ENCODE measurements around the gene DYSF.

GRCh38 chr2:71608034-71608433, 154.7 kb downstream of the DYSF start:
- TF ChIP-seq, protein P1, sequence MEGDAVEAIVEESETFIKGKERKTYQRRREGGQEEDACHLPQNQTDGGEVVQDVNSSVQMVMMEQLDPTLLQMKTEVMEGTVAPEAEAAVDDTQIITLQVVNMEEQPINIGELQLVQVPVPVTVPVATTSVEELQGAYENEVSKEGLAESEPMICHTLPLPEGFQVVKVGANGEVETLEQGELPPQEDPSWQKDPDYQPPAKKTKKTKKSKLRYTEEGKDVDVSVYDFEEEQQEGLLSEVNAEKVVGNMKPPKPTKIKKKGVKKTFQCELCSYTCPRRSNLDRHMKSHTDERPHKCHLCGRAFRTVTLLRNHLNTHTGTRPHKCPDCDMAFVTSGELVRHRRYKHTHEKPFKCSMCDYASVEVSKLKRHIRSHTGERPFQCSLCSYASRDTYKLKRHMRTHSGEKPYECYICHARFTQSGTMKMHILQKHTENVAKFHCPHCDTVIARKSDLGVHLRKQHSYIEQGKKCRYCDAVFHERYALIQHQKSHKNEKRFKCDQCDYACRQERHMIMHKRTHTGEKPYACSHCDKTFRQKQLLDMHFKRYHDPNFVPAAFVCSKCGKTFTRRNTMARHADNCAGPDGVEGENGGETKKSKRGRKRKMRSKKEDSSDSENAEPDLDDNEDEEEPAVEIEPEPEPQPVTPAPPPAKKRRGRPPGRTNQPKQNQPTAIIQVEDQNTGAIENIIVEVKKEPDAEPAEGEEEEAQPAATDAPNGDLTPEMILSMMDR (IDR thresholded peaks at IDR 0.05): no peak
- TF ChIP-seq POLR2A (IDR thresholded peaks at IDR 0.05): no peak

All from lower leg skin (tissue), 3 donors.